HG03469 (cell line): Measurements from ENCODE around the gene CAV3.
"Not testable (repeated sequence)": the region's sequence is repeated elsewhere in the genome, so short reads cannot be mapped to it uniquely, and the experiment has no call there.

Experiments
- ATAC-seq: cut with Tn5 transposase; IDR thresholded peaks from one replicate; pipeline ENCODE4 v1.9.1; 2021; ENCODE audit warnings: mild to moderate bottlenecking, moderate library complexity, moderate number of reproducible peaks; ENCODE audit not compliant: unreplicated experiment

CAV3 gene

GRCh38 chr3:8733332-8734094, at the start of gene CAV3:
TSS of gene CAV3 (plus strand) at chr3:8733802. CDS start at chr3:8733877, 75 bp downstream.
- no peak for ATAC-seq

GRCh38 chr3:8684992-8685391, 48.6 kb upstream of the CAV3 start:
- not testable (repeated sequence) for ATAC-seq

- ATAC-seq, result not testable (repeated sequence)
Observed at GRCh38 chr3:8691295-8691694, 42.3 kb upstream of the CAV3 start.

GRCh38 chr3:8702560-8702959, 31.0 kb upstream of the CAV3 start:
- no peak for ATAC-seq

- ATAC-seq, result no peak
Observed at GRCh38 chr3:8705575-8705974, 28.0 kb upstream of the CAV3 start.

- no peak for ATAC-seq
Observed at GRCh38 chr3:8709287-8709686, 24.3 kb upstream of the CAV3 start.

GRCh38 chr3:8709801-8710507, 23.6 kb upstream of the CAV3 start:
- ATAC-seq, result no peak

GRCh38 chr3:8712045-8712907, 21.3 kb upstream of the CAV3 start:
- no peak for ATAC-seq

- no peak for ATAC-seq
Observed at GRCh38 chr3:8712908-8713255, 20.7 kb upstream of the CAV3 start.

GRCh38 chr3:8713901-8714759, 19.5 kb upstream of the CAV3 start:
- ATAC-seq, result no peak

- not testable (repeated sequence) for ATAC-seq
Observed at GRCh38 chr3:8715757-8716156, 17.8 kb upstream of the CAV3 start.

GRCh38 chr3:8722808-8723207, 10.8 kb upstream of the CAV3 start:
- no peak for ATAC-seq

- ATAC-seq, result no peak
Observed at GRCh38 chr3:8723612-8724011, 10.0 kb upstream of the CAV3 start.

- ATAC-seq, result no peak
Observed at GRCh38 chr3:8724108-8724752, 9.4 kb upstream of the CAV3 start.

GRCh38 chr3:8727605-8728512, 5.7 kb upstream of the CAV3 start:
- no peak for ATAC-seq

- ATAC-seq, result no peak
Observed at GRCh38 chr3:8729479-8729878, 4.1 kb upstream of the CAV3 start.

GRCh38 chr3:8730656-8731055, 2.9 kb upstream of the CAV3 start:
- no peak for ATAC-seq

GRCh38 chr3:8732413-8732812, 1.2 kb upstream of the CAV3 start:
- ATAC-seq, result no peak
